GM18867 (cell line): Measurements from ENCODE around the gene PARP11.

Source experiments
- ATAC-seq: cut with Tn5 transposase; IDR thresholded peaks from one replicate; pipeline ENCODE4 v1.9.1; 2021; ENCODE audit warnings: mild to moderate bottlenecking, moderate library complexity; ENCODE audit not compliant: unreplicated experiment

The PARP11 gene

DNA sequence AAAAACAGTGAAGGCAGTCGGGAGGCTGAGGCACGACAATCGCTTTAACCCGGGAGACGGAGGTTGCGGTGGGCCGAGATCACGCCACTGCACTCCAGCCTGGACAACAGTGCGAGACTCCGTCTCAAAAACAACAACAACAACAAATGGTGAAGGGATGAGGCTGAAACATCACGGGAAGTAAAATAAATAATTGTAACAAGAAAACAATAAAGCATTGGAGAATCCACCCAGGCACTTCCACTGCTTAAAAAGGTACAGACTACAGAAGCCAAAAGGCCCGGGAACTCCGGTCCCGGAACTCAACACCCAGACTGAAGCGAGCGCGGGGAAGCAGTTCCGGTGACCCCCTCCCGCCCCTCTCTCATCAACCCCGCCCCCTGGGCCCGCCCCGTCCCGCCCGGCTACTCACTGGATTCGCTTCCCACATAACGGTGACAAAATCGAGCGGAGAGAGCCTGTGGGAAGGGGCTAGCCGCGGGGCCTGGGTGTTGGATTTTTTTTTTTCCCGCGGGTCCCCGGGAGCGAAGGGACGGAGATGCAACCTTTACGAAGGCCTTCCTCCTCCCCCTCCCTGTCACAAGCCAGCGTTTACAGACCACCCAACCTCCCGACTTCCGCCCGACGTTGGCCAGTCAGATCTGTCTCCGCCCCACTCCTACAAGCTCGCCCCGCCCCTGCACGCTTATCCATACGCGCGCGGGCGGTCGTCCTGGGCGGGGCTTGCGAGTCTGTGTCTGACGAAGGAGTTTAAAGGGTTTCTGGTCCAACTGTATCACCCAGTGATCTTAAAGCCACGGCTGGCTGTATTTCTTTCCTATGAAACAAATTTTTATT lies at the start of gene PARP11:
TSS of gene PARP11 (minus strand) at position 600 of the 837 bp plus-strand sequence. CDS start at position 430, 170 bp downstream.
- ATAC-seq, result peak; percentile 93

GRCh38 chr12:3922033-3922432 lies 48.8 kb upstream of the PARP11 start:
- no peak for ATAC-seq

GRCh38 chr12:3921526-3921925 lies 48.3 kb upstream of the PARP11 start:
- ATAC-seq, result no peak

- no peak for ATAC-seq
Measured at GRCh38 chr12:3921151-3921471, 47.9 kb upstream of the PARP11 start.

DNA sequence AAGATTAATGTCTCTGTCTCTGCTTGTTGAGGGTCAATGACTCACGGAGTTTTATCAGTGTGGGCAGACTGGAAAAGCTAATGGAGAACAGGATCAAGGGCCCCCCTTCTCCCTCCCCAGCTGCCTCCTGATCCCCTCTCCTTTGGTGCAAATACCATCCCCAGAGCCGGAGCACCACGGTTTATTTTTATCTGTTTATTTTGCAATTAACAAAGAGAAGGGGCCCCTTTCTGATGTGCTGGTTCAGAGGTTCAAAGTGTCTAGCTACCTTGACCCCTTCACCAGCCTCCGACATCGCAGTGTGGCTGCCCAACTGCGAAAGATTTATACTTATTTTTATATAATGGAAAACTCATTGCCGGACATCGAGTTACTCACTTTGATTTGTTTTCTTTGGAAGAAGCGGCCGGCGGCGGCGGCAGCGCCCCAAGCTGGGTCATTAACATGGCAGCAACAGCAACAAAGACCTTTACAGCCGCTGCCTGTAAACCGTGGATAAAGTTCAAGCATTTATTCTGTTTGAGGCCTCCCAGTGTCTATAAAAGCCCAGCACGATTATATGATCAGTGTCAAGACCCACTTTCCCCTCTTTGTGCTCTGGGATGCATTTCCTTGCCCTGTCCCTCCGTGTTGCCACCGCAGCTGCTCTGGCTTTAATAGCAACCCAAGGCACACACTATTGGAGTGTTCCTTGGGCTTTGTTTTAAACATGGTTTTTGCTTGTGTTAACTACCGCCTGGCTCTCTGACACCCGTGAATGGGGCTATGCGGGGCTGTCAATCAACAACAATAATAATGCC lies 47.4 kb upstream of the PARP11 start:
- ATAC-seq, result no peak

DNA sequence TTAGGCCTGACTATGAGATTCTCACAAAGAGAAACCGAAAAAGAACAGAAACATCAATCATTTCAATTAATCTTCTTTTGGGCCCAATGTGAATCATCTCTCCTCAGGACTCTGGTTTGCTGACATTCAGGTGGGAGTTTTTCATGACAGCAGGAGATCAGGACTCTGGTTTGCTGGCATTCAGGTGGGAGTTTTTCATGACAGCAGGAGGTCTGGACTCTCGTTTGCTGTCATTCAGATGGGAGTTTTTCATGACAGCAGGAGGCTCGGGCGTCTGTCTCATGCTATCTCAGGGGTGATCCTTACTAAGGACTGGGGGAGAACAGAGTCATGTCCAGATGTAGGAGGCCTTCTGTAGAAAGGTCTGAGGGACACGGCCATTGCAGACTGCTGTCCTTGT lies 40.1 kb upstream of the PARP11 start:
- ATAC-seq, result no peak

GRCh38 chr12:3912863-3913262 lies 39.7 kb upstream of the PARP11 start:
- ATAC-seq, result no peak

GRCh38 chr12:3911409-3911808 lies 38.2 kb upstream of the PARP11 start:
- ATAC-seq, result no peak

DNA sequence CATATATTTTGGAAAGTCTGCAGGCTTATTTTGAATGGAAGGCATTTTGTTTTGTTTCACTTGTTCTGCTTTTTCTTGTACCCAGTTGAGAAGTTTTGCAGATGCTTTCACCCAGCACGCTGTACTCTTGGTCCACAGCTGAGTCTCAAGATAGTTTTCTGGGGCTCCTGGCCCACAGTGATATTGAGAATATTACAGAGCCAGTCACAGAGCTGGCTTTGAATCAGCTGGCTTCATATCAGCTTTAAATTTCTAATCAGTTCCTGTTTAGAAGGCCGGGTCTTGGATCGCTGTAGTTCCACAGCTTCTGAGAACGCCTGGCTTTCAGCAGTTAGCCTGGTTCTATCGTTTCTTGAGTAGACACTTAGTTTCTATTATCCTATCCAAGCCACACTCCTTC lies 32.5 kb upstream of the PARP11 start:
- ATAC-seq, result no peak

- no peak for ATAC-seq
Measured at GRCh38 chr12:3904999-3905398, 31.8 kb upstream of the PARP11 start.

DNA sequence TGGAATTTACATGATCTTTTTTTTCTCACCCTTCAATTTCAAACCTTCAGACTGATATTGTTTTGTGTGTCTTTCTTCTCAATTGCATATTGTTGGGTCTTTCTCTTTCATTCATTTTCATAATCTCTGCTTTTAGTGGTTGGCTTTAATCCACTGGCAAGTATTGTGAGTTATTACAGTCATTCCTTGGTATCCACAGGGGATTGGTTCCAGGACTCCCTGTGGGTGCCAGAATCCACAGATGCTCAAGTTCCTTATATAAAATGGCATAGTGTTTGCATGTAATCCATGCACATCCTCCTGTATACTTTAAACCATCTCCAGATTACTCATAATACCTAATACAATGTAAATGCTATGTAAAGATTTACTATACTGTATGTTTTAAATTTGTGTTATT lies 29.7 kb upstream of the PARP11 start:
- ATAC-seq, result no peak

GRCh38 chr12:3901116-3901515 lies 27.9 kb upstream of the PARP11 start:
- ATAC-seq, result no peak

GRCh38 chr12:3898756-3899155 lies 25.6 kb upstream of the PARP11 start:
- ATAC-seq, result no peak

DNA sequence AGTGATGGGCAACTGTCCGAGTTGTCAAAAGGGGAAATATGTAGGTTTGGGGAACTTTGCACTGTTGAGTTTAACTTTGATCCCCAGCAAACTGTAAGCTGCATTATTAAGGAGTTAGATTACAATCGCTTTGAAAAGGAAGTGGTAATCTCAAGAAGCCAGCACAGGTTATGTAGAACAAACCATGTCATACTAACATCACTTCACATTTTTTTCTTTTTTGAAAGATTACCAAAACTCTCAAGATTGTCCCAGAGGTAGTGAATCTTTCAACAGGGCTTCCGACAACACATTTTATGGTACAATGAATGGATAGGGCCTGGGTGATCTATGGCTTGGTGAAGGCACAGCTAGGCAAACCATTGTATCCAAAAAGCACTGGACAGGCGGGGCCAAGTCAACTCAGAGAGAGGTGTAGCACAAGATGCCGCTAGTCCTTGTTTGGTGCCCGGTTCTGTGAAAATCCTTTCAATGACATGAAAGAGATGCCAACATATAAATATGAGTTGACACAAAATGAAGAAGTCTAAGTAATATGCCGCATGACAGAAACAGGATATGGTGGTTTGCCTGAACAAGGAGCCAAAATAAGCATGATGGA lies 24.3 kb upstream of the PARP11 start:
- ATAC-seq, result no peak

GRCh38 chr12:3896801-3897351 lies 23.7 kb upstream of the PARP11 start:
- ATAC-seq, result no peak

DNA sequence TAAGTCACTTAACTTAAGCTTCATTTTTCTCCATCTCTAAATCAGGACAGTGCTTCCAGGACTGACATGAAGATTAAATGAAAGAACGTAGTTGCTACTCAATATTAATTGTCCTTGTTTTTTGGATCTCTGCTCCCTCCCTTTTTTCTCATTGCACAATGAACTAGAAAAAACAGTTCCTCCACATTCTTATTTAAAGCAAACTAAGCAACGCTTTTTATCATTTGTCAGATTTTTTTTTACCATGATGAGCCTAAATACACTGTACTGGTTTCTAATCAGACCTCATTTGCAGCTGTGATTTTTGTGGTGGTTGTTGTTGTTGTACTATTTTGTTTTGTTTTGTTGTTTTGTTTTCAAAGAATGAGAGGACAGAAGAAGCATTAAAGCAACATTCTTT lies 23.2 kb upstream of the PARP11 start:
- ATAC-seq, result no peak

DNA sequence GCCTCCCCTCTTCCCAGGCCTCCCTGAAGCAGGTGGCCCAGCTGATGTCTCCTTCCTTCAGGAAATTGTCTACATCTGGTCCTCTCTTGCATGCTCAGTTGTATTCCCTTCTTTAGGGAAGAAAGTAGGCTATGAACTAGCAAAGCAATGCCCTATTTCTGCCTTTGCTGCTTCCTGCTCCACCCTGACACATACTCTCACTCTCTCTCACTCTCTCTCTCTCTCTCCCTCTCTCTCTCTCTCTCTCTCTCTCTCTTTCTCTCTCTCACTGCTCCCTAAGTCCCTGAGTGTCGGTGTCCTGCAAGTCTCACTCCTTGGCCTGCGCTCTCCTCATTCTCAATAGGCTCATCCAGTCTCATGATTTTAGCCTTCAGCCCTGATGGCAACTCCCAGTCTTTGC lies 19.4 kb upstream of the PARP11 start:
- ATAC-seq, result no peak

GRCh38 chr12:3891201-3891600 lies 18.0 kb upstream of the PARP11 start:
- no peak for ATAC-seq

GRCh38 chr12:3888659-3889058 lies 15.5 kb upstream of the PARP11 start:
- no peak for ATAC-seq

- no peak for ATAC-seq
Measured at GRCh38 chr12:3885277-3886094, 12.3 kb upstream of the PARP11 start.

GRCh38 chr12:3884671-3885070 lies 11.5 kb upstream of the PARP11 start:
- no peak for ATAC-seq
